Measurements from ENCODE around the gene INPP4B.

GRCh38 chr4:142549726-142550463 lies 296.2 kb downstream of the INPP4B start:
- TF ChIP-seq, protein P1, sequence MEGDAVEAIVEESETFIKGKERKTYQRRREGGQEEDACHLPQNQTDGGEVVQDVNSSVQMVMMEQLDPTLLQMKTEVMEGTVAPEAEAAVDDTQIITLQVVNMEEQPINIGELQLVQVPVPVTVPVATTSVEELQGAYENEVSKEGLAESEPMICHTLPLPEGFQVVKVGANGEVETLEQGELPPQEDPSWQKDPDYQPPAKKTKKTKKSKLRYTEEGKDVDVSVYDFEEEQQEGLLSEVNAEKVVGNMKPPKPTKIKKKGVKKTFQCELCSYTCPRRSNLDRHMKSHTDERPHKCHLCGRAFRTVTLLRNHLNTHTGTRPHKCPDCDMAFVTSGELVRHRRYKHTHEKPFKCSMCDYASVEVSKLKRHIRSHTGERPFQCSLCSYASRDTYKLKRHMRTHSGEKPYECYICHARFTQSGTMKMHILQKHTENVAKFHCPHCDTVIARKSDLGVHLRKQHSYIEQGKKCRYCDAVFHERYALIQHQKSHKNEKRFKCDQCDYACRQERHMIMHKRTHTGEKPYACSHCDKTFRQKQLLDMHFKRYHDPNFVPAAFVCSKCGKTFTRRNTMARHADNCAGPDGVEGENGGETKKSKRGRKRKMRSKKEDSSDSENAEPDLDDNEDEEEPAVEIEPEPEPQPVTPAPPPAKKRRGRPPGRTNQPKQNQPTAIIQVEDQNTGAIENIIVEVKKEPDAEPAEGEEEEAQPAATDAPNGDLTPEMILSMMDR (IDR thresholded peaks at IDR 0.05), result no peak
- TF ChIP-seq POLR2A (IDR thresholded peaks at IDR 0.05), result no peak

All from testis (tissue), 2 donors.